EH (cell line): ENCODE results near the gene DYNC2LI1.

Experiments used
- DNase-seq: peaks from one replicate; pipeline ENCODE4 v3.0.0-alpha.2; 2015; ENCODE audit warnings: low read depth

DYNC2LI1 gene

GRCh38 chr2:43763091-43763490 is 10.7 kb upstream of the DYNC2LI1 start:
- no peak for DNase-seq

DNA sequence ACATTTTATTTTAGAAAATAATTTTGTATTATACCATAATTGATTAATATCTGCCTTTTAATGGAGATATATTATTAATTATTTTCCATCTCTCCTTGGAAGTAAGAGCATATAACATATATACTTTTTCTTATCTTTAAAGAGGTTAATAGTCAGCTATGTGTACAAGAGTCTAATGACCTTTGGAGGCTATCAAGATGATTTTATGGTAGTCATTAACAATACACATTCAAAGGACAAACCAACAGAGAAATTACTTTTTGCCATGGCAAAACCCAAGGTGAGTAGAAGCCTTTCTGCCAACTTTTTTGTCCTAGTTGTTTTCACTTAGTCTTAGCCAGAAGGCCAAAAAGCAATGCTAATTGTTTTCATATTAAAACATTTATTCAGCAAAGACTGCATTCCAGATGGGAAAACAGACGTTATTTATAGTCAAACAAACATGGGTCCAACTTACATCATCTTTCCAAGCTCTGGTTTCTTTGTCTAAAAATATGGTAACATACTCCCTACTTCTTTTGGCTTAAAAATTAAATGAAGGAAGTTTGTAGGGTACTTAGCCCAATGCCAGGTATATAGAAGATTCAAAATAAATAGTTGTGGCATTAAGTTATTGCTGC is 9.6 kb upstream of the DYNC2LI1 start:
- DNase-seq = peak; percentile 30

- DNase-seq = no peak
Observed at GRCh38 chr2:43766006-43766405, 7.8 kb upstream of the DYNC2LI1 start.

- DNase-seq = no peak
Observed at GRCh38 chr2:43774617-43775016, 778 bp downstream of the DYNC2LI1 start.

GRCh38 chr2:43776324-43776723 is 2.5 kb downstream of the DYNC2LI1 start:
- no peak for DNase-seq

DNA sequence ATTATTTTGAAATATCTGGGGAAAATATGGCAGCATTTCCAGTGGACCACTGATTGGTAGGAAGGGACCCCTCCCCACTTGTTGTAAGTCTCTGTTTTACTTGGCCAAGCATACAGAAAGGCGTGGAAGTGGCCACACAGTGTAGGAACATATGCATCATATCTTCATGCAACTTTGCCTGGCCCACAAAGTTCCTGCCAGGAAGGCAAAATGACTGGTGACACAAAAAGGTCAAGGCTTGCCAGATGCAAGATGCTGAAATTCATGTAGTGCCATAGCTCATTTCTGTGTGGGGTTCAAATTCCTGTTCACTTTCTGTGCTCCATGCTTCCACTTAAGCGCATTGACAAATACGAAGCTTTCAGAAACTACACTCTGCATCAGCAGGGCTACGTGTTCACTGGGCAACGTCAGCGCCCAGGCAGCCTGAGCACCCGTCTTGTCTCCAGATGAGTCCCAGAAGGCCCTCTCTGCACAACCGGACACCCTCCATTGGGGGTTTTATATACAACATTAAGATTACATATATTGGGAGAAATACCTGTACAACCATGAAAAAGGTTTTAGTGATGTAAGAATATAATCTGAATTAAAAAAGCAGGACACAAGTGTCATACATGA is 3.6 kb downstream of the DYNC2LI1 start:
- no peak for DNase-seq

GRCh38 chr2:43778233-43778632 is 4.4 kb downstream of the DYNC2LI1 start:
- no peak for DNase-seq

- DNase-seq = no peak
Observed at GRCh38 chr2:43787895-43788294, 14.1 kb downstream of the DYNC2LI1 start.

DNA sequence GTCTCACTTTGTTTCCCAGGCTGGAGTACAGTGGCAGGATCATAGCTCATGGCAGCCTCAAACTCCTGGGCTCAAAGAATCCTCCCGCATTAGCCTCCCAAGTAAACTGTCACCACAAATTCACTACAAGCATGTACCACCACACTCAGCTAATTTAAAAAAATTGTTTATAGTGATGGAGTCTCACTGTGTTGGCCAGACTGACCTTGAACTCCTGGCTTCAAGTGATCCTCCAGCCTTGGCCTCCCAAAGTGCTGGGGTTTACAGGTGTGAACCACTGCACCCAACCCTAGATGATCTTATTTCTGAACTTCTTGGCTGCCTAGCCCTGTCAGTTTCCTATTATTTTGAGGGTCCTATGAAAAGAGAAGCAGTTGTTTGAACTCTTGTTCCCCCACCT is 14.8 kb downstream of the DYNC2LI1 start:
- no peak for DNase-seq

DNA sequence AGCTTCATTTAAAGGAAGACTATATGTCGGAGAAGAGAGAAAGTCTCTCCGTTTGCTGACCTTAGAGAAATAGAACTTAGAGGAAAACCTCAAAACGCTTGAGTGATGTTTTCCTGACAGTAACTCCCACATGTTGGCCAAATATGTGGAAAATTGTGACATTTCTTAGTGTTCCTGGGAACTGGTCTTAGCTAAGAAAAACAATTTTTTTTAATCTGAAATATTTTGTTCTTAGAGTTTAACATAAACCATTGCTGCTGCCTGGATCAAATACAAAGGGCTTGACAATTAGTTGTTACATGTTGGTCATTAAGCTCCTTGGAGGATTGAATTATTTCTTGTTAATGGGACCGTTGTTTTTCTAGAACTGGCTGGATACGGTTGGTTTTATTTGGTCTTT is 16.3 kb downstream of the DYNC2LI1 start:
- DNase-seq = peak; percentile 4

DNA sequence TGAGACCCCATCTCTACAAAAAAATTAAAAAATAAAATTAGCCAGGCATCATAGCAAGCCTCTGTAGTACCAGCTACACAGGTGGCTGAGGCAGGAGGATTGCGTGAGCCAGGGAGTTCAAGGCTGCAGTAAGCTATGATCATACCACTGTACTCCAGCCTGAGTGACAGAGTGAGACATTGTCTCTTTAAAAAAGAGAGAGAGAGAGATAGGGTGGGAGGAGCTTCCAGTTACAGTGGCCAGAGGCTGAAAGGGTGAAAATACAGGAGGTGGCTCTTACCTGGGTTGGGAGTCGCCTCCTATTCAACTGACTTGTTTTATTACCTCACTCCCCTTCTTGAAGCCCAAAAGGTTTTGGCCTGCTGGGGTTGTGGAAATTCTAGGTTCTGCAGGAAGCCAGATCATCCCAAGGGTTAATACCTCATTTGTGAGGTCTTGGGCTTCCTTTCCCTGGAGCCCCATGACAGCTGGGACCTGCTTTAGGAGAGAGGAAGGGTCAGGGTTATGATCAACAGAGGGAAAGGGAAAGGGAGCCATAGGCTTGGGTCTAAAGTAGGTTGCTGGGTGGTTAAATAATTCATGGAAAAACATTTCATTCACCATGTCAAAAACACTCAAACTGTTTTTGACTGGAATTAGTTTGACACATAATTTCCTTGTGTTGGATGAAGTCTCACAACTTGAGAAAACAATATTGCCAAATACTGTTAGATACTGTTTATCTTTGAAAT is 17.4 kb downstream of the DYNC2LI1 start:
- DNase-seq = no peak

DNA sequence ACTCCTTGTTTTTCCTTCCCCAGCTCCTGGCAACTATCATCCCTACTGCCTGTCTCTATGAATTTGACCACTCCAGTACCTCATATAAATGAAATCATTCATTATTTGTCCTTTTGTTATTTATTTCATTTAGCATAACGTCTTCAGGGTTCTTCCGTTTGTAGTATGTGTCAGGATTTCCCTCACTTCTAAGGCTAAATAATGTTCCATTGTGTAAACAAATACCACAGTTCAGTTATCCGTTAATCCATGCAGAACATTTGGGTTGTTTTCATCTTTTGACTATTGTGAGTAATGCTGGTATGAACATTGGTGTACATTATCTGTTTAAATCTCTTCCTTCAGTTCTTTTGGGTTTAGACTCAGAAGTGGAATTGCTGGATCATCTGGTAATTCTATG is 18.8 kb downstream of the DYNC2LI1 start:
- no peak for DNase-seq

DNA sequence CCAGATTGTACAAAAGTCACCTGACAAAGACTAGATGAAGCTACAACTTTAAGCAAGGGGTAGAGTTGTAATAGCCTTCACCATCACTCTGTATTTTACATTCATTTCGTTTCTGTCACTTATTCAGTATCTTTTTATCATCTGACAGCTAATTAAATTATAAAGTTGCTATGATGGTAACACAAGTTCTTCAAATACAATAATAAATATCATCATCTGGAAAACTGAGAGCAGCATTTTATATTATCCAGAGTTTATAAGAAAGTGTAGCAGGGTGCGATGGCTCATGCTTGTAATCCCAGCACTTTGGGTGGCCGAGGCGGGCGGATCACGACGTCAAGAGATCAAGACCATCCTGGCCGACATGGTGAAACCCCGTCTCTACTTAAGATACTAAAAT is 21.1 kb downstream of the DYNC2LI1 start:
- no peak for DNase-seq

DNA sequence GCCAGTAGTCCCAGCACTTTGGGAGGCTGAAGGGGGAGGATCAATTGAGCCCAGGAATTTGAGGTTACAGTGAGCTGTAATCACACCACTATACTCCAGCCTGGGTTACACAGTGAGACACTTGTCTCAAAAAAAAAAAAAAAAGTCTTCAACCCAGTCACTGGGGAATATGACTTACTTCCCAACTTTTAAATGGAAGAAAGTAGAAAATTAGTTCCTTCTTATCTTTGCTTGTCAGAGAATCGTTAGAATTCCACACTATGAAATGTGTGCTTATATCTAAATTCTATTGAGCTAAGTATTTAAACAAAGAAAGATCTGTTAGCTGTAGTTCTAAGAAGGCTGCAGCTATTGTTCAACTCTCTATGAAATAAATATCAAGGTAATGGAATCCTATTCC is 22.4 kb downstream of the DYNC2LI1 start:
- DNase-seq = no peak

GRCh38 chr2:43798300-43798699 is 24.5 kb downstream of the DYNC2LI1 start:
- DNase-seq = no peak

GRCh38 chr2:43800894-43801293 is 27.1 kb downstream of the DYNC2LI1 start:
- no peak for DNase-seq

DNA sequence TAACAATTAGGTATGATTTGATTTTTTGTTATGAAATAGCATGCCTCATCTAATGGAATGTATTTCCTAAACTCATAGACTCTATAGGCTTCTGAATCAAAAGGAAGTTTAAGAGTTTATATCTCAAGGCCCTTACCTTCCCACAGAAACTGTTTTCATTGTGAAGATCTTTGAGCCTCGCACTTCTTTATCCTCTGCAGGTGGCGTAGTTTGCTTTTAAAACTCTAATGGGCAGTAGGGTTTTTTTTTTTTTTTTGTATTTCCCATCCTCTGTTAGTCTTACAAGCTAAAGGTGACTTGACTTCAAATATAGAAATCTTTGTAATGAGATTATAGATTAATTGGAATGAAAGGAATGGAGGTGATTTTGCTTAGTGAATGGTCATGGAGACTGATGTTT is 28.3 kb downstream of the DYNC2LI1 start:
- no peak for DNase-seq

DNA sequence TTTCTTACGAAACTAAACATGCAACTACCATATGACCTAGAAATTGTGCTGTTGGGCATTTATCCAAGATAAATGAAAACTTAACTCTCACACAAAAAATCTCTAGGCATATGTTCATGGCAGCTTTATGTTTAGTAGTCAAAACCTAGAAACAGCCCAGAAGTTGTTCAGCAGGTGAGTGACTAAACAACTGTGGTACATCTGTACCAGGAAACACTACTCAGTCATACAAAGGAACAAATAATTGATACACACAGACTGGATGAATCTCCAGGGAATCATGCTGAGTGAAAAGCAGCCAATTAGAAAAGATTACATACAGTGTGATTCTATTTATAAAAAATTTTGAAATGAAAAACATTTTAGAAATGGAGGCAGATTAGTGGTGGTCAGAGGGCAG is 29.3 kb downstream of the DYNC2LI1 start:
- no peak for DNase-seq

GRCh38 chr2:43806719-43807031 is 32.8 kb downstream of the DYNC2LI1 start:
- DNase-seq = no peak

DNA sequence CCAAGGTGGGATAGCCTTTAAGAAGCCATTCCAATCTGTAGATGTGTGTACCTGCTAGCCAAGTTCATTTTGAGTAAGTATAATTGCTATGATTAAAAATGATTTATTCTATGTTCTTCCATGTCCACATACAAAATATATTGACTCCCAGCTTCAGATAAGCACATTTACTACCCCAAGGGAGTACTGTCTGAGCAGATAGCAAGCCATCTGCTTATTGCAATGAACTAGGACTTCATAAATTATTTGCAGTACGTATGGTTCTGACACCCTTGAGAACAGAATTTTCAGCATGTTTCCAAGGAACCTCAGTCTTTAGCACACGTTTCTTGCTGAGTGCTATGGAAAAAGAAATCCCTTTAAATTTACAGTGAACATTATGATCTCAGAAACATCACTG is 36.6 kb downstream of the DYNC2LI1 start:
- DNase-seq = no peak

DNA sequence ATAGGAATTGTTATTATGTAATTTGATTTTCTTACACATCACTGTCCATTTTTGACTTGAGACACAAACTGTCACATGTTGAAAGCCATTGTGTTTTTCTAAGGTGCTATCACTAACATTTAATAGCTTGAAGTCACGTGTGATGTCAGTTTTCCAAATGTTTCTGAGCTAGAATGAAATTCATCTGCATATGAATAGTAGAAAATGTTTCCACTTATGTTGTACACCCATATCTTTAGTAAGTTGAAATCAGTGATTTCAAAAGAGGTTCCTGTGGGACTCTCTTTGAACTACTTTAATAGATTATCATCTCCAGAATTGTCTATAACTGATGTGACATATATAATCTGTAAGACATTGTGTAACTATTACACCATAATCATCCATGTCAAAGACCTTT is 37.0 kb downstream of the DYNC2LI1 start:
- DNase-seq = no peak

DNA sequence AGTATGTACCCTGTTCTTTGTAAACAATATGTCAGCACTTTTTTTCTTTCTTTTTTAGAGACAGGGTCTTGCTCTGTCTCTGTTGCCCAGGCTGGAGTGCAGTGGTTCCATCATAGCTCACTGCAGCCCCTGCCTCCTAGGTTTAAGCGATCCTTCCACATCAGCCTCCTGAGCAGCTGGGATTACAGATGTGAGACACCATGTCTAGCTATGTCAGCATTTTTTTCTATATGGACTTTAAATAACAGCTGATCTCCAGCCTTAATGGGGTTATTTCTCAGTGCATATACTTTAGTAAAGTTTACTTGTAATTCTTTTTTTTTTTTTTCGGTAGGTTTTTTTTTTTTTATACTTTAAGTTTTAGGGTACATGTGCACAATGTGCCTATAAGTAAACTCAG is 38.2 kb downstream of the DYNC2LI1 start:
- DNase-seq = no peak

DNA sequence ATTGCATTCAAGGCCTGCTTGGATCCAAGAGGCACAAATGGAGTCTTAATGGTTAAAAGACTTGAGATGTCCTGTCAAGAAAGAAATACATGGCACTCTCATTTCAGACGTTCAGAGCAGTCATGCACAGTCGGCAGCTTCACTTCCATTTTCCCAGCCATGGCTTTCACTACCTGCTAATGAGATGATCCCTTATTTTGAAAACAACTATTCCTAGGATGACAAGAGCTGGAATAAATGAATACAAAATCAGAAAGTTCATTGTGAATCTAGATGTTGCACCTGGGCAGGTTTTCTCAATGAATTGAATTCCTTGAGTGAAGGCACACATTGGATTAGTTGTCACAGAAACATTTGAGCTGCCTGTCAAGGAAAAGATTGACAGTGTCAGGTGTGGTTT is 39.1 kb downstream of the DYNC2LI1 start:
- DNase-seq = no peak

GRCh38 chr2:43814711-43815110 is 40.9 kb downstream of the DYNC2LI1 start:
- no peak for DNase-seq
